ENCODE measurements around the gene SLC6A20.

DNA sequence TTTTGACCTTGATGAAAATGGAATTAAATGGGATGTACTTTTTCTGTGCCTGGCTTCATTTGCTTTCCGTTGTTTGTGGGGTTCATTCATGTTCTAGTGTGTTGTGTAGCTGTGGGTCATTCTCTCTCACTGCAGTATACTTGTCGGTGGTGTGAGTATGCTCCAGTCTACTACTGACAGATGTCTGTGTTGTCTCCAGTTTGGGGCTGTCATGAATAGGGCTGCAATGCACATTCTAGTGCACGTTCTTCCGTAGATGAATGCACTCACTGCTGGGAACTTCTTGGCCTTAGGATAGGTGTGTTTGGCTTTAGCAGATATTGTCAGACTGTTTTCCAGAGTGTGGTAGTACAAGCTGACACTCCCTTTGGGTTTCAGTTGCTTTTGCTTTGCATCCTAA, 1.7 kb upstream of the SLC6A20 start:
- TF ChIP-seq CTCF (IDR thresholded peaks at IDR 0.05) (no peak), EP300 (IDR thresholded peaks at IDR 0.05) (no peak), POLR2A (IDR thresholded peaks at IDR 0.05) (no peak), POLR2AphosphoS5 (IDR thresholded peaks at IDR 0.05) (no peak)

All from sigmoid colon (tissue), 4 donors.